SK-N-MC (cell line): Measurements from ENCODE around the gene TMEM259.

Source experiments
- DNase-seq: peaks from one replicate; pipeline ENCODE4 v3.0.0-alpha.2; 2011; ENCODE audit warnings: low read depth, low spot score
- H3K27ac ChIP-seq: fragments of 200-600 bp; sonication (generic); 2 replicates; pipeline ENCODE4 v1.5.1; 2016; ENCODE audit warnings: mixed run types
- H3K36me3 ChIP-seq: fragments of 200-600 bp; sonication (generic); 2 replicates; pipeline ENCODE4 v1.6.1; 2017; ENCODE audit warnings: antibody characterized with exemption, low read length, mixed read lengths; ENCODE audit not compliant: insufficient read depth
- H3K4me3 ChIP-seq: fragments of 200-600 bp; sonication (generic); 2 replicates; pipeline ENCODE4 v1.5.1; 2016
- H3K9ac ChIP-seq: fragments of 200-600 bp; sonication (generic); 2 replicates; pipeline ENCODE4 v1.8.0; 2017; ENCODE audit warnings: mixed run types, mixed read lengths; ENCODE audit not compliant: insufficient read length
- H3K9me3 ChIP-seq: fragments of 200-600 bp; sonication (generic); 2 replicates; pipeline ENCODE4 v1.6.1; 2017; ENCODE audit warnings: low read depth, mild to moderate bottlenecking, antibody characterized with exemption, low read length, moderate library complexity, mixed read lengths
- EZH2 ChIP-seq: fragments of 200-600 bp; sonication (generic); IDR thresholded peaks from one replicate; pipeline ENCODE4 v1.6.1; 2017; ENCODE audit warnings: antibody characterized with exemption
- FOXP2 ChIP-seq: optimal IDR thresholded peaks from 2 replicates; pipeline ENCODE3; 2011; ENCODE audit warnings: mild to moderate bottlenecking, moderate library complexity; ENCODE audit not compliant: insufficient read depth; ENCODE audit errors: extremely low read length, control extremely low read depth
- POLR2AphosphoS5 ChIP-seq: IDR thresholded peaks from 2 replicates; pipeline ENCODE4 v1.6.1; 2012; ENCODE audit warnings: mild to moderate bottlenecking, low read depth, low read length, borderline replicate concordance

The TMEM259 gene

DNA sequence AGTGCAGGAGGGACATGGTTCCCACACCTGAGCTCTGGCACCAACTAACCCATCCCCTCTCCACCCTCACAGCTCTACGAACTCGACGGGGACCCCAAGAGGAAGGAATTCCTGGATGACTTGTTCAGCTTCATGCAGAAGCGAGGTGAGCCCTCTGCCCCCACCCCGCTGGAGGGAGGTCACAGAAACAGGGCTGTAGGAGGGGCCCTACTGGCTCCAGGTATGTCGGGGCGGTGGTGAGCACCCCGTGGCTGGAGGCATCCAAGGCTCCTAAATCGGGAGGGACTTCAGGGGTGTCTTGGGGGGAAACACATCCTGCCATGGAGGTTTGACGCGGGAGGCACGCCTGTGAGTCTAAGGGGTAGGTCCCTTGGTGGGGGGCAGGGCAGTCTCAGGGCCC lies 60.9 kb downstream of the TMEM259 start:
- peaks cover 4% of the 10 kb centered on the region for H3K36me3 ChIP-seq
- H3K9me3 ChIP-seq, result no peaks in the 10 kb centered on the region
- no peak overlapping the region for H3K9ac ChIP-seq
- H3K4me3 ChIP-seq, result no peak overlapping the region
- no peak overlapping the region for H3K27ac ChIP-seq
- DNase-seq, result no peak
- TF ChIP-seq EZH2, result no peak
- no peak for TF ChIP-seq FOXP2
- no peak for TF ChIP-seq POLR2AphosphoS5
